GDM1 (cell line): Measurements from ENCODE around the gene GPER1.

Experiments
- DNase-seq: peaks from one replicate; lab custom pipeline; 2025; lab: John Stamatoyannopoulos, UW

Gene GPER1

DNA sequence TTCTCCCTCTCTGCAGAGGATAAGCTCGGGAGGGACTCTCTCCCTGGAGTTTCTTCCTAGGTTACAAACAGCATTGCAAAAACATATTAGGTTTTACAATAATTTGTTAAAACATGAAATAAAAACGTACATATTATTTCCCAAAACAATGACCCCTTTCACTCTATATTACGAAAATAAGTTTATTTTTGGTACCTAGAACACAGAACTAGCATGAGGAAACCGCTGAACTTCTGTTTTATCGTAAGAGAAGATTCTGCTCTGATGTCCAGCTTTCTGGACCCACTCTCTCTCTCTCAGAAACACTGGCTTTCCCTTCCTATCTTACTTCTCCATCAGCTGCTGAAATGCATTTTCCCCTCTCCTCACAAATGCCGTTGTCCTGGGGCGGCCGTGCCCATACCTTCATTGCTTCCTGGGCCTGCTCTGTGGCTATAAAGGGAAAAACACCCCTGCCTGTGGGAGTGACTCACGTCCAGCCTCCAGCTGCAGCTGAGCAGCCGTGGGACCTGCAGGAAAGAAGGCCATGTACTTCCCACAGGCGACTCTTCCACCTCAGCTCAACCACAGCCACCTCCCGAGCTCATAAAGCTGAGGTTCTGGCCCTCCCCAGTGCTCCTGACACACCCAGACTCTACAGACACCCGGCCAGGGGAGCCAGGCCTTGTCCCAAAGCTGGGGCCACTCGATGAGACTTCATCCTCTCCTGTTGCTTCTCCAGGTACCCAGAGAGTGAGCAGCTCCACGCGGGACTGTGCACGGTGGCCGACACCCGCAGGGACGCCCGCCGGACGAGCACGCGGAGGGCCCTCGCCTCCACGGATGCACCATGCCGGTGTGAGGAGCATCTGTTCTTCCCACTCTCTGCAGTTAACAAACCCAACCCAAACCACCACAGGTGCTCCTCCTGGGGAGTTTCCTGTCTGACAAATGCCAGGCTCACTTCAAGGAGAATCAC lies 3.1 kb downstream of the GPER1 start:
- no peak for DNase-seq

GRCh38 chr7:1091644-1092027 lies 3.7 kb downstream of the GPER1 start:
- no peak for DNase-seq

GRCh38 chr7:1092161-1092632 lies 4.3 kb downstream of the GPER1 start:
- no peak for DNase-seq

- DNase-seq = no peak
Observed at GRCh38 chr7:1092806-1093501, 5.0 kb downstream of the GPER1 start.

DNA sequence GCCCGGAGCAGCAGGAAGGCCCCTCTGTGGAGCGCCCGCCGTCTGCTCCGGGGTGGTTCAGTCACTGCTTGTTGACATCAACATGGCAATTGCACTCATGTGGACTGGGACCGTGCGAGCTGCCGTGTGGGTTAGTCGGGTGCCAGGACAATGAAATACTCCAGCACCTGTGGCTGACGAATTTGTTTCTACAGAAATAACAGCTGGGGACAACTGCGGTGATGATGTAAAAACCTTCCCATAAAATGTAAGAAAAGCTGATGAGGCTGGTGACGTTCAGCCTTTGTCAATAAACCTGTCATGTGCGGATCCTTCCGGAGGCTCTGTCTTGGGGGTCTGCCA lies 5.6 kb downstream of the GPER1 start:
- DNase-seq = no peak

- no peak for DNase-seq
Observed at GRCh38 chr7:1093916-1094508, 6.1 kb downstream of the GPER1 start.

- no peak for DNase-seq
Observed at GRCh38 chr7:1094870-1095269, 7.0 kb downstream of the GPER1 start.

- DNase-seq = no peak
Observed at GRCh38 chr7:1095621-1096155, 7.8 kb downstream of the GPER1 start.

DNA sequence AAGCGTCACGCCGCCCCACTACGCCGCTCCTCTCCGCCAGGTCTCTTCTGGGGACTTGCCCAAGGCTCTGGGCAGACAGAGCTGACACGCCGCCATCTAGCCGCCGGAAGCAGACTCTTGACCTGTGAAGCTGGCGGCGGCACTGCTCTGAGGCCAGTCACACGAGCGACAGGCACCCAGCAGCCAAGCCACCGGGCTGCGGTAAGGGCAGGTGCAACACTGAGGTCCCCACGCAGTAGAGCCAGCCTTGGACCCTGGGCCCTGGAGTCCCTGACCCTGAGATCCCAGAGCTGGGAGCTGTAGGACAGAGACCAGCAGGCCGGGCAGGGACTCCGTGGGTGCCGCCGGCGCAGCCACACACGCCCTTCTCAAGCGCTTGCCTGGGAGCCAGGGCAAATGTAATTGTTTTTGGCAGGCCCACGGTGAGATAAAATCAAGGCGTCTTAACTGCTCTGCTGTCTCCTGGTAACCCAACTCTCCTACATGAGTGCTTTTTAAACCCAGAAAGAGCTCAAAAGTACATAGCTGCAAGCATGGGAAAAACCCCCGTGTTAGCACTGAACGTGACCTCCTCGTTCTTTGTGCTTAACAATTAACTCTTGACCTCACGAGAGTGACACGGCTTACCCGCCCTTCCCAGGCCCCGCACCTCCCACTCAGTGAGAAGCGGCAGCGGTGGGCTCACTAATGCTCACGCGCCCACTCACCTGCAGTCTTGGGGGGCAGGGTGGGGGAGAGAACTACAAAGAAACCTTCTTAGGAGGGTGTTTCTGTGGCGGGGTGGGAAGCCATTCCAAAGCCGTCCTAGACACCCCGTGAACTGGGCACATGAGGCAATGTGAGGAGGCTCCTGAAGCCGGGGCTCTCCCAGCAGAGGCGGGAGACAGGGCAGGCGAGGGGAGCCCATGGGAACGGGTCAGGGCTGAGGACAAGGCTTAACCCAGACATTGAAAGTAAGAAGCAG lies 8.5 kb downstream of the GPER1 start:
- no peak for DNase-seq

DNA sequence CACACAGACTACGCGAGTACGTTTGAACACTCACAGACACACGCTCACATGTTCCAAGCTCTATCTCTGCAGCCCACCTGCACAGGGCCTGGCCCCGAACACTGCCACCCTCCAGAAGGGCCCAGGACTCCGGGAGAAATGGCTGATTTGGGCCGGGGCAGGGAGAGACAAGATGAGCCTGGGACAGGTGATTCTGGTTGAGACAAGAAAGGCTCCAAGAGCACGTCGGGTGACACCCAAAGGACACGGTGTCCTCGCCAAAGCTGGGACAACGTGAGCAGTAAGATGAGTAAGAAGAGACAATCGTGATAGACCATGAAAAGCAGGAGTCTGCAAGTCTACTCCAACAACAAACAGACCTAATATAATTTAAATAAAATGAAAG lies 9.2 kb downstream of the GPER1 start:
- DNase-seq = no peak

DNA sequence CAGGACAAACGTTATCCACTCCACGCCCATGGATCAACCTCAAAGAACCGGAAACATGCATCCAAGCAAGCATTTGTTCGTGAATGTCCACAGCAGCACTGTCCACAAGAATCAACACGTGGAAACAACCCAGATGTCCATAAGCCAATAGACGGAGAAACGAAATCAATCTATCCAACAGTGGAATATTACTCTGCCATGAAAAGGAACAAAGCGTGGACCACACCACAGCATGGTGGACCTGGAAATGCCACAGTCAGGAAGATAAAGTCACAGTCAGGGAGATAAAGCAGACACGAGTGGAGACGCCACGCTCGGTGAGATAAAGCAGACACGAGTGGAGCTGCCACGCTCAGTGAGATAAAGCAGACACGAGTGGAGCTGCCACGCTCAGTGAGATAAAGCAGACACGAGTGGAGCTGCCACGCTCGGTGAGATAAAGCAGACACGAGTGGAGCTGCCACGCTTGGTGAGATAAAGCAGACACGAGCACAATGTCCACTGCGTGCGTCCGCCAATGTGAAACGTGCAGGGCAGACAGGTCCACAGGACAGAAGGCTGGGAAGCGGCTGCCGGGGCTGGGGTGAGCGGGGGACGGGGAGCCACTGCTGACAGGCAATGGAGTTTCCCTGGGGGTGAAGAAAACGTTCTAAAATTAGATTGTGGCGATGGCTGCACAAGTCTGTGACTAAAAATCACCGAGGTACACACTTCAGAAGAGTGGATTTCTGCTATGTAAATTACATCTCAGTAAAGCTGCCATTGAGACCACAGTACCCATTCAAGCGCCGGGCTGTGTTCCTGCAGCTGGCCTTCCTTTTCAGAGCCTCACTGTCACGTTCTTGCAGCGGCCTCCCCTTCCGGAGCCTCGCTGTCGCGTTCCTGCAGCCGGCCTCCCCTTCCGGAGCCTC lies 10.6 kb downstream of the GPER1 start:
- no peak for DNase-seq

GRCh38 chr7:1099154-1099542 lies 11.2 kb downstream of the GPER1 start:
- DNase-seq = no peak

GRCh38 chr7:1099637-1100036 lies 11.7 kb downstream of the GPER1 start:
- DNase-seq = no peak

DNA sequence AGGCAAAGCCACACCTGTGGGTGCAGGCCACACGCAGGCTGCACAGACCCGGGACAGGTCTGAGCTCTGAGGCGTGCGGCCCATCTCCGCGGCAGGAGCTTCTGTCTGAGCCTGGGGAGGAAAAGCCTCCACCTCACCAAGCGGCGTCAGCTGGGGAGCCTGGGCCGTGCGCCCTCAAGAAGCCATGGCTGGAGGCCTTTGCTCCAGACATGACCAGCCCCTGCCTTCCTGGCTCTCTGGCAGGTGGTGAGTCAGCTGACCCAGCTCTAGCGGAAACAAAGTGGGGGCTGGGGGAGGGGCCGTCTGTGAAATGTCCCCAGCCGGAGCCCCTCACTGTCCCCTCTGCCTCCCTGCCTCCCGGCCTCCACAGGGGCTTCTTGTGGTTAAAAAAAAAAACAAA lies 12.5 kb downstream of the GPER1 start:
- DNase-seq = no peak

DNA sequence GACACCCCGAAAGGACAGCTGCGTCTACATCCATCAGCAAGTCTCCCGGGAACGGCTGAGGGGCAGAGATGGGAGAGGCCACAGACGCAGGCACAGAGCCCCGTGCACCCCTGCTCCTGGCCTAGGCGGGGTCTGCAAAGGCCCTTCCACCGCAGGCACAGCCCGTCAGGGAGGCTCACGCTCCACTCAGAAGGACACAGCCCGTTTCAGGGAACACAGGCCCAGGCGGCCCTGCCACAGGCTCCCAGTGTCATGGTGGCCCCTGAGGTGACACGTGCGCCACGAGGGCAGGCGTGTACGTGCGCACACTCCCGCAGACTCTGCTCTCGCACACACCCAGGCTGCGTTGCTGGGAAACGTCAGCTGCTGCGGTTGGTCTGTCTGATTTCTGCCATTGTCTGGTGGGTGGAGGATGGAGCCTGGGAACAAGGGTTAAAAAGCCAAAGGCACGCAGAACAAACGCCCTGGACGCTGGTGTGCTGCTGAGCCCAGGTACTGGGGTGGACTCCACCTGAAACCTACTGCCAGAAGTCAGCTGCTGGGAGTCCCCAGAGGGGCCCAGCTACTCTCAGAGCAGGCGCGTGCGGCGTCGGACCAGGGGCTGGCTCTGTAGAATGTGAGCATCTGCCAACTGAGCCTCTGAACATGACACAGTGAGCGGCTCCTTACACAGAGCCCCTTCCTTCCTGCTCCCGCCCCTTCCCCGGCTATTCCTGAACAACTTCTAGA lies 13.1 kb downstream of the GPER1 start:
- no peak for DNase-seq

DNA sequence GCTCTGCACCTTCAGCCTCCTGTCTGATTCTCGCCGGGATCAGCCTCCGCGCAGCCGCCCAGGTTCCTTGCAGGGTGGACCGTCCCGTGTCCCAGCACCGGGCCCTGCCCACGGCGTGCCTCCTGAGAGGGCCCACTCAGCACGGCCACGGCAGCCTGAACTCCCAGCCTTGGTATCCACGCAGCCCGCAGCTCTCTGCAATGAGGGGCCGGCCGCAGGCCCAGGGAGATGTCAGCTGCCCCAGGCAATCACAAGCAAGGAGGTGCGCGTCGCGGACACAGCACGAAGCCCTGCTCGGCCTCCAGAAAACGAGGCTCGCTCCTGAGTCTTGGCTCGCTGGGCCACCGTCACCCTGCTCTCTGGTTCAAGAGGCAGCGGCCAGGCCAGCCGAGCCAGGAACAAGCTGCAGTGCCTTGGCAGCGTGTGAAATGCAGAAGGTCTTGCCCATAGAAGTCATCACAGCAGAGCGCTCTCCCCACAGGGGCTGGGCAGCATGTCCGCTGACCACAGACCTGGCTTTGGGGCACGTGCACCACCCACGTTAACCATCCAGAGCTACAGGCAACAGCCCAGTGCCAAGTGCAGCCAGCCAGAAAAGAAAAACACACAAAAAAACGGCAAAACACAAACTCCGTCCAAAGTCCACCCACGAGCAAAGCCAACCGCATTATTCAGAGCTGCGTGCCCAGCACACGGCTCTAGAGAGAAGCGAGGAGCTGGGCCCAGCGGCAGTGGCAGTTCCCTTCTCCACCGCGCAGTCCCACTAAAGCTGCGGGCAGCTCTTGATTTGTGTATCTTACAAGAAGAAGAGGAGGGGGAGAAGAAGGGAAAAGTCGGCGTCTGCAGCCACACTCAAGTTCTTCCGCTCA lies 13.9 kb downstream of the GPER1 start:
- no peak for DNase-seq

DNA sequence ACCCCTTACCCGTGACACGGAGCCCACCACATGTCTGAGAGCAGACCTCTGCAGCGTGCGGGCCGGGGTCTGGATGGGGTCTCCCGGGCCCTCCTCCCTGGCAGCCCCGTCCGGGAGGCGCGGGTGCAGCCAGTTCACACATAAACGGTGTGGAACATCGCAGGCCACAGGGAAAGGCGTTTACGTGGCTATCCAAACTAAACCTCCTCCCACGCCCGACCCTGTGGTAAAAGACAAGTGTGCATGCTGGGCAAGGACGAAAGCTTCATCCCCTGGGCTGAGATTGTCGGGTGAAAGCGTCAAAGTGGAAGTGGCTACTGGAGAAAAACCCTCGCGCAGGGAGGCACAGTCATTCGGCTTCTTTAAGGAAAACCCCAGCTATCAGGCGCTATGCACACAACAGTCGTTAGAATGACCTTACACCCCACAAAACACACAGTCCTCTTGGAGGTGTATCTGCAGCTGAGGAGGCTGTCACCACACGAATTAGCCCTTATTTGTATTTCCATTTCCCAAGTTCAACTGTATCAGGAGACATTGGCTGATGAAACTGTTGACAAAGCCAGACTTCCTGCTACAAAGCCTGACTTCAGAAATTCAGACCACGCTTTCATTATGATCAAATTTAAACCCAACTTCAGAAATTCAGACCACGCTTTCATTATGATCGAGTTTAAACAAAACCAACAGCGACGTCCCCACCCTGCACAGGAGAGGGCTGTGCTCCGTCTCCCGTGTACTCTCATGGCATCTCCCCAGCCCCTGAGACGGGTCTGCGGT lies 15.3 kb downstream of the GPER1 start:
- DNase-seq = no peak
